ENCODE measurements around the gene VPS41. TPM values are rescaled to one million over a fixed set of nuclear protein-coding genes. Genes with fewer than 3 reads are reported as not detected.

The VPS41 gene
- total and polyA plus RNA-seq, 10 of the 15 experiments (the other 5 are each of a cell fraction or from before 2014, with no cell fraction given) = 15.3 to 63.2 (median 47.0) TPM

DNA sequence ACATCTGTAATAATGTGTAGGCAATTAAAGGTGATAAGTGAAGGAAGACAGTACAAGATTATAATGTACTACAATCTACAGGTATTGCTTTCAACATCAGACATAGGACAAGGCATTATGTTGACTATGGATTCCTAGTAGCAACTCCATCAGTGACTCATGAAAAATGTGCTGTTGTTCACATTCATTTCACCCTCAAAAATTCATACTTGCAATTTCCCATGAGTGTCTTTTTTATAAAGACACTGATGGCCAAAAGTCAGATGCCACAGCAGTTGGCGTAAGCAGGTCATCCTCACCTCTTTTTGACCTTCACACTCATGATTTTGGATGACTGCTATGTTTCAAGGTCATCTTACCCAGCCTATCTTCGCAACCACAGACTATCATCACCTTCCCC, 177.8 kb downstream of the VPS41 start (continued):
- TF ChIP-seq, protein P1, sequence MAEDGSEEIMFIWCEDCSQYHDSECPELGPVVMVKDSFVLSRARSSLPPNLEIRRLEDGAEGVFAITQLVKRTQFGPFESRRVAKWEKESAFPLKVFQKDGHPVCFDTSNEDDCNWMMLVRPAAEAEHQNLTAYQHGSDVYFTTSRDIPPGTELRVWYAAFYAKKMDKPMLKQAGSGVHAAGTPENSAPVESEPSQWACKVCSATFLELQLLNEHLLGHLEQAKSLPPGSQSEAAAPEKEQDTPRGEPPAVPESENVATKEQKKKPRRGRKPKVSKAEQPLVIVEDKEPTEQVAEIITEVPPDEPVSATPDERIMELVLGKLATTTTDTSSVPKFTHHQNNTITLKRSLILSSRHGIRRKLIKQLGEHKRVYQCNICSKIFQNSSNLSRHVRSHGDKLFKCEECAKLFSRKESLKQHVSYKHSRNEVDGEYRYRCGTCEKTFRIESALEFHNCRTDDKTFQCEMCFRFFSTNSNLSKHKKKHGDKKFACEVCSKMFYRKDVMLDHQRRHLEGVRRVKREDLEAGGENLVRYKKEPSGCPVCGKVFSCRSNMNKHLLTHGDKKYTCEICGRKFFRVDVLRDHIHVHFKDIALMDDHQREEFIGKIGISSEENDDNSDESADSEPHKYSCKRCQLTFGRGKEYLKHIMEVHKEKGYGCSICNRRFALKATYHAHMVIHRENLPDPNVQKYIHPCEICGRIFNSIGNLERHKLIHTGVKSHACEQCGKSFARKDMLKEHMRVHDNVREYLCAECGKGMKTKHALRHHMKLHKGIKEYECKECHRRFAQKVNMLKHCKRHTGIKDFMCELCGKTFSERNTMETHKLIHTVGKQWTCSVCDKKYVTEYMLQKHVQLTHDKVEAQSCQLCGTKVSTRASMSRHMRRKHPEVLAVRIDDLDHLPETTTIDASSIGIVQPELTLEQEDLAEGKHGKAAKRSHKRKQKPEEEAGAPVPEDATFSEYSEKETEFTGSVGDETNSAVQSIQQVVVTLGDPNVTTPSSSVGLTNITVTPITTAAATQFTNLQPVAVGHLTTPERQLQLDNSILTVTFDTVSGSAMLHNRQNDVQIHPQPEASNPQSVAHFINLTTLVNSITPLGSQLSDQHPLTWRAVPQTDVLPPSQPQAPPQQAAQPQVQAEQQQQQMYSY (CRISPR knock-in tag; IDR thresholded peaks at IDR 0.05) = no peak
- TF ChIP-seq, protein P2, sequence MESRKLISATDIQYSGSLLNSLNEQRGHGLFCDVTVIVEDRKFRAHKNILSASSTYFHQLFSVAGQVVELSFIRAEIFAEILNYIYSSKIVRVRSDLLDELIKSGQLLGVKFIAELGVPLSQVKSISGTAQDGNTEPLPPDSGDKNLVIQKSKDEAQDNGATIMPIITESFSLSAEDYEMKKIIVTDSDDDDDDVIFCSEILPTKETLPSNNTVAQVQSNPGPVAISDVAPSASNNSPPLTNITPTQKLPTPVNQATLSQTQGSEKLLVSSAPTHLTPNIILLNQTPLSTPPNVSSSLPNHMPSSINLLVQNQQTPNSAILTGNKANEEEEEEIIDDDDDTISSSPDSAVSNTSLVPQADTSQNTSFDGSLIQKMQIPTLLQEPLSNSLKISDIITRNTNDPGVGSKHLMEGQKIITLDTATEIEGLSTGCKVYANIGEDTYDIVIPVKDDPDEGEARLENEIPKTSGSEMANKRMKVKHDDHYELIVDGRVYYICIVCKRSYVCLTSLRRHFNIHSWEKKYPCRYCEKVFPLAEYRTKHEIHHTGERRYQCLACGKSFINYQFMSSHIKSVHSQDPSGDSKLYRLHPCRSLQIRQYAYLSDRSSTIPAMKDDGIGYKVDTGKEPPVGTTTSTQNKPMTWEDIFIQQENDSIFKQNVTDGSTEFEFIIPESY (IDR thresholded peaks at IDR 0.05) = no peak
- TF ChIP-seq SP1 (IDR thresholded peaks at IDR 0.05; ENCODE audit: low read depth, low read length) (no peak), CREM (IDR thresholded peaks at IDR 0.05; ENCODE audit: low read depth) (no peak), SUZ12 (IDR thresholded peaks at IDR 0.05; ENCODE audit: unreplicated experiment) (no peak), NR2F1 (conservative IDR thresholded peaks at IDR 0.05) (no peak), BHLHE40 (IDR thresholded peaks at IDR 0.05; ENCODE audit: borderline replicate concordance in 1 of 2, low read depth in 2 of 2, low read length in 1 of 2) (no peak), TCF7 (IDR thresholded peaks at IDR 0.05; ENCODE audit: borderline replicate concordance) (no peak), TARDBP (IDR thresholded peaks at IDR 0.05; ENCODE audit: borderline replicate concordance) (no peak), CHD4 (IDR thresholded peaks at IDR 0.05) (no peak), RFX5 (IDR thresholded peaks at IDR 0.05; ENCODE audit: low read depth, low read length) (no peak), NR2C2 (IDR thresholded peaks at IDR 0.05; ENCODE audit: borderline replicate concordance, control insufficient read depth, insufficient read length, low read depth) (no peak), ZBED1 (IDR thresholded peaks at IDR 0.05; ENCODE audit: borderline replicate concordance) (no peak), EZH2 (IDR thresholded peaks at IDR 0.05; ENCODE audit: borderline replicate concordance, control insufficient read depth, low read depth, low read length) (no peak)
- TF ChIP-seq, protein P3, sequence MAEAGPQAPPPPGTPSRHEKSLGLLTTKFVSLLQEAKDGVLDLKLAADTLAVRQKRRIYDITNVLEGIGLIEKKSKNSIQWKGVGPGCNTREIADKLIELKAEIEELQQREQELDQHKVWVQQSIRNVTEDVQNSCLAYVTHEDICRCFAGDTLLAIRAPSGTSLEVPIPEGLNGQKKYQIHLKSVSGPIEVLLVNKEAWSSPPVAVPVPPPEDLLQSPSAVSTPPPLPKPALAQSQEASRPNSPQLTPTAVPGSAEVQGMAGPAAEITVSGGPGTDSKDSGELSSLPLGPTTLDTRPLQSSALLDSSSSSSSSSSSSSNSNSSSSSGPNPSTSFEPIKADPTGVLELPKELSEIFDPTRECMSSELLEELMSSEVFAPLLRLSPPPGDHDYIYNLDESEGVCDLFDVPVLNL (IDR thresholded peaks at IDR 0.05; ENCODE audit: low read depth, low read length) = no peak
- TF ChIP-seq, protein P4, sequence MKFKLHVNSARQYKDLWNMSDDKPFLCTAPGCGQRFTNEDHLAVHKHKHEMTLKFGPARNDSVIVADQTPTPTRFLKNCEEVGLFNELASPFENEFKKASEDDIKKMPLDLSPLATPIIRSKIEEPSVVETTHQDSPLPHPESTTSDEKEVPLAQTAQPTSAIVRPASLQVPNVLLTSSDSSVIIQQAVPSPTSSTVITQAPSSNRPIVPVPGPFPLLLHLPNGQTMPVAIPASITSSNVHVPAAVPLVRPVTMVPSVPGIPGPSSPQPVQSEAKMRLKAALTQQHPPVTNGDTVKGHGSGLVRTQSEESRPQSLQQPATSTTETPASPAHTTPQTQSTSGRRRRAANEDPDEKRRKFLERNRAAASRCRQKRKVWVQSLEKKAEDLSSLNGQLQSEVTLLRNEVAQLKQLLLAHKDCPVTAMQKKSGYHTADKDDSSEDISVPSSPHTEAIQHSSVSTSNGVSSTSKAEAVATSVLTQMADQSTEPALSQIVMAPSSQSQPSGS (IDR thresholded peaks at IDR 0.05; ENCODE audit: low read length) = no peak
- TF ChIP-seq, protein P5, sequence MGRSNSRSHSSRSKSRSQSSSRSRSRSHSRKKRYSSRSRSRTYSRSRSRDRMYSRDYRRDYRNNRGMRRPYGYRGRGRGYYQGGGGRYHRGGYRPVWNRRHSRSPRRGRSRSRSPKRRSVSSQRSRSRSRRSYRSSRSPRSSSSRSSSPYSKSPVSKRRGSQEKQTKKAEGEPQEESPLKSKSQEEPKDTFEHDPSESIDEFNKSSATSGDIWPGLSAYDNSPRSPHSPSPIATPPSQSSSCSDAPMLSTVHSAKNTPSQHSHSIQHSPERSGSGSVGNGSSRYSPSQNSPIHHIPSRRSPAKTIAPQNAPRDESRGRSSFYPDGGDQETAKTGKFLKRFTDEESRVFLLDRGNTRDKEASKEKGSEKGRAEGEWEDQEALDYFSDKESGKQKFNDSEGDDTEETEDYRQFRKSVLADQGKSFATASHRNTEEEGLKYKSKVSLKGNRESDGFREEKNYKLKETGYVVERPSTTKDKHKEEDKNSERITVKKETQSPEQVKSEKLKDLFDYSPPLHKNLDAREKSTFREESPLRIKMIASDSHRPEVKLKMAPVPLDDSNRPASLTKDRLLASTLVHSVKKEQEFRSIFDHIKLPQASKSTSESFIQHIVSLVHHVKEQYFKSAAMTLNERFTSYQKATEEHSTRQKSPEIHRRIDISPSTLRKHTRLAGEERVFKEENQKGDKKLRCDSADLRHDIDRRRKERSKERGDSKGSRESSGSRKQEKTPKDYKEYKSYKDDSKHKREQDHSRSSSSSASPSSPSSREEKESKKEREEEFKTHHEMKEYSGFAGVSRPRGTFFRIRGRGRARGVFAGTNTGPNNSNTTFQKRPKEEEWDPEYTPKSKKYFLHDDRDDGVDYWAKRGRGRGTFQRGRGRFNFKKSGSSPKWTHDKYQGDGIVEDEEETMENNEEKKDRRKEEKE (IDR thresholded peaks at IDR 0.05) = no peak
